Omental fat pad (tissue), 4 donors: ENCODE results near the gene CALD1. TPM values are rescaled to one million over a fixed set of nuclear protein-coding genes. Genes with fewer than 3 reads are reported as not detected.

Experiments
- ATAC-seq: fragments of 150-250 bp; one replicate; pipeline ENCODE4 v1.9.1; 2016; ENCODE audit warnings: mild to moderate bottlenecking, moderate library complexity; ENCODE audit not compliant: low FRiP score
- DNase-seq: peaks from one replicate; pipeline ENCODE4 v3.0.0-alpha.2; 2019; ENCODE audit warnings: low spot score
- CTCF ChIP-seq, 3 donors: fragments of 450-650 bp; IDR thresholded peaks; one replicate each; pipeline ENCODE4 v1.5.1; 2016 to 2017; ENCODE audit warnings: antibody characterized with exemption in 3 of 3, mild to moderate bottlenecking in 3 of 3, moderate library complexity in 2 of 3
- total RNA-seq, 4 donors: library from RNA; depleted of rRNA; stranded (reverse); fragments of >200 nt; gene quantifications; one replicate each; pipeline ENCODE4 v1.1.0, GENCODE V29; 2016

CALD1 gene
- total RNA-seq, 4 donors from 2014 or later: 195 to 347 (median 250) TPM

GRCh38 chr7:134809616-134810015, 30.2 kb downstream of the CALD1 start:
- DNase-seq (no peak), ATAC-seq (no peak)
- TF ChIP-seq CTCF (IDR thresholded peaks at IDR 0.05): no peak

- no peak for ATAC-seq
- TF ChIP-seq CTCF (IDR thresholded peaks at IDR 0.05): no peak
Observed at GRCh38 chr7:134811765-134812164, 32.3 kb downstream of the CALD1 start.

GRCh38 chr7:134813663-134814396, 34.4 kb downstream of the CALD1 start:
- DNase-seq: no peak
- no peak for ATAC-seq
- TF ChIP-seq CTCF (IDR thresholded peaks at IDR 0.05): no peak

More at GRCh38 chr7:134811765-134812164, 32.3 kb downstream of the CALD1 start:
- no peak for DNase-seq

DNA sequence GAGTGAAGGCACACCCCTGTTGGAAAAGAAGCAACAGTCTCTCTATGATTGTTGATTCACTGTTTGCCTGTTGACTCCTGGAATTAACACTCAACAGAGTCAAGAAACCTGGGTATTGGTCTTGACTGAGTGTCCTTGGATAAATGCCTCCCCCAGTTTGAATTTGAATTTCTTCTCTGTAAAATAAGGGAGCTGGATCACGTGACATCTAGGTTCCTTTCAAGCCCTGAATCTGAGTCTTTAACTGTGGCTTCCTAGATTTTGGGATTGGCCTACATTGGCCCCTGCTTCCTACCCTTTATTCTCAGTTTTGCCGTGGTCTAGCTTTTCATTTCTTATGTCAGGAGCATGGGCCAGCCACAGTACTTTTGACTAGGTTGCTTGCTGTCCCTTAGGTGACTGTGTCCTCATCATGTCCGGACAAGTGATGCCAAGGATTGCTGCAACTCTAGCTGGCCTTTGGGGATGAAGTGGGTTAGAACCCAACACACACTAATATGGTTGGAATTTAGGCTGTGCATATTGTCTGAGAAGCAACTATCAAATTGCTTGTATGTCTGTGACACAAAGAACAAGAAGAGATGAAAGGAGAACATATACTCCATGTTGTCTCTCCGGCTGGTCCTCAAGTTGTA, 35.4 kb downstream of the CALD1 start:
- DNase-seq: no peak
- ATAC-seq: no peak
- TF ChIP-seq CTCF (IDR thresholded peaks at IDR 0.05): no peak

- DNase-seq (no peak), ATAC-seq (no peak)
- no peak for TF ChIP-seq CTCF (IDR thresholded peaks at IDR 0.05)
Observed at GRCh38 chr7:134818613-134819345, 39.3 kb downstream of the CALD1 start.

- DNase-seq: no peak
- no peak for TF ChIP-seq CTCF (IDR thresholded peaks at IDR 0.05)
- ATAC-seq: no peak
Observed at GRCh38 chr7:134819401-134819800, 40.0 kb downstream of the CALD1 start.
